HFF-Myc (cell line): ENCODE data around the gene ALPK3.

Experiments
- DNase-seq: peaks from one replicate; pipeline ENCODE4 v3.0.0-alpha.2; 2011; ENCODE audit warnings: low read depth; ENCODE audit errors: extremely low read depth
- H3K4me3 ChIP-seq: replicated peaks from 2 replicates; pipeline ENCODE4 v1.5.1; 2011; ENCODE audit warnings: low read depth, mild to moderate bottlenecking, control low read depth, low read length
- TF ChIP-seq, protein P1 (sequence below): IDR thresholded peaks from 2 replicates; pipeline ENCODE4 v1.5.1; 2012; ENCODE audit warnings: mild to moderate bottlenecking, low read depth, low read length, control low read depth; ENCODE audit errors: missing control alignments

ALPK3 gene

DNA sequence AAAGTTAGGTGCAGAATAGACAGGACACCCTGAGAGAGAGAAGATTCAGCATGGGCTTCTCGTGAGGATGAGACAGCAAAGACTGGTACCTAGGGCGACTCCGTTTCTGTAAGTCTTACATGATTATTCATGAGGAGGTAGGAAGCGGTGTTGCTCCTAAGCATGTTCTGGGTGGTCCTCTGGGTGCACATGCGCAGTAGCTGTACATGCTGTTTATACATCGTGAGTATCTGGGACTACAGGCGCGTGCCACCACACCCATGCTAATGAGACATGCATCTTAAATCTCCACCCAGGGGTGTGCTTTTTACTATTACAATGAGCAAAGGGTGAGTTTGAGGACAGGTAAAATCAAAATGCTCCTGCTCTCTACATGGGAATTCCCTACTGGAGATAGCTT is 12.3 kb downstream of the ALPK3 start:
- H3K4me3 ChIP-seq: no peak overlapping the region
- TF ChIP-seq, protein P1, sequence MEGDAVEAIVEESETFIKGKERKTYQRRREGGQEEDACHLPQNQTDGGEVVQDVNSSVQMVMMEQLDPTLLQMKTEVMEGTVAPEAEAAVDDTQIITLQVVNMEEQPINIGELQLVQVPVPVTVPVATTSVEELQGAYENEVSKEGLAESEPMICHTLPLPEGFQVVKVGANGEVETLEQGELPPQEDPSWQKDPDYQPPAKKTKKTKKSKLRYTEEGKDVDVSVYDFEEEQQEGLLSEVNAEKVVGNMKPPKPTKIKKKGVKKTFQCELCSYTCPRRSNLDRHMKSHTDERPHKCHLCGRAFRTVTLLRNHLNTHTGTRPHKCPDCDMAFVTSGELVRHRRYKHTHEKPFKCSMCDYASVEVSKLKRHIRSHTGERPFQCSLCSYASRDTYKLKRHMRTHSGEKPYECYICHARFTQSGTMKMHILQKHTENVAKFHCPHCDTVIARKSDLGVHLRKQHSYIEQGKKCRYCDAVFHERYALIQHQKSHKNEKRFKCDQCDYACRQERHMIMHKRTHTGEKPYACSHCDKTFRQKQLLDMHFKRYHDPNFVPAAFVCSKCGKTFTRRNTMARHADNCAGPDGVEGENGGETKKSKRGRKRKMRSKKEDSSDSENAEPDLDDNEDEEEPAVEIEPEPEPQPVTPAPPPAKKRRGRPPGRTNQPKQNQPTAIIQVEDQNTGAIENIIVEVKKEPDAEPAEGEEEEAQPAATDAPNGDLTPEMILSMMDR: no peak
- DNase-seq: no peak

- TF ChIP-seq, protein P1: no peak
- DNase-seq: no peak
- H3K4me3 ChIP-seq: no peak overlapping the region
These were observed 12.9 kb downstream of the ALPK3 start for GRCh38 chr15:84830036-84830435.

GRCh38 chr15:84831028-84831427 is 13.9 kb downstream of the ALPK3 start:
- no peak for DNase-seq
- H3K4me3 ChIP-seq: no peak overlapping the region
- TF ChIP-seq, protein P1: no peak

DNA sequence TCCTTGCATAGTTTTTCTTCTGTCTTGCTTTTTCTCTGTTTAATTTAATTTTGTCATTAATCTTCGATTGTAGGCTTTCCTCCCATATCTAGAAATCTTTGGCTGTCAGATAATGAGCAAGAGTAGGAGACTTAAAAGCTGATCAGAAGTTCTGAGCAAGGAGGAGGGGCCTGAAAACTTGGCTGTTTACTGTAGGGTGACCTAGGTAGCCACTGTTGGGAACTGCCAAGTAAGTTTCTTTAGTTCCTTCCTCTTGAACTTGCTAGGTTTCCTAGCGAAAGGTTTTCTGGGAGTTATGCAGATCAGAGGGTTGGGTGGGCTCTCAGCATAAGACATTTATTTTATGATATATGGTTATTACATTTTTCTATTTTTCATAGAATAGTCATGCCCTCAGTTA is 14.5 kb downstream of the ALPK3 start:
- TF ChIP-seq, protein P1: no peak
- DNase-seq: no peak
- no peak overlapping the region for H3K4me3 ChIP-seq

GRCh38 chr15:84832448-84833040 is 15.4 kb downstream of the ALPK3 start:
- TF ChIP-seq, protein P1: no peak
- H3K4me3 ChIP-seq: no peak overlapping the region
- no peak for DNase-seq

GRCh38 chr15:84833447-84834228 is 16.5 kb downstream of the ALPK3 start:
- H3K4me3 ChIP-seq: no peak overlapping the region
- TF ChIP-seq, protein P1: no peak
- DNase-seq: no peak
